Activated T-cell treated with anti-CD3 and anti-CD28 coated beads for 1 hour (primary cell): Measurements from ENCODE around the gene TYW5.

Experiments
- DNase-seq: peaks from one replicate; pipeline ENCODE4 v3.0.0-alpha.2; 2020; ENCODE audit warnings: low read depth

Gene TYW5

GRCh38 chr2:199955339-199956061, at the start of gene TYW5, which contains the start of gene MAIP1:
TSS of gene TYW5 (minus strand) at chr2:199955491. CDS start at chr2:199955470, 21 bp downstream.
TSS of gene MAIP1 (plus strand) at chr2:199955582. CDS start at chr2:199955799, 217 bp downstream.
- DNase-seq, result peak; percentile 66

GRCh38 chr2:200003444-200003843, 48.2 kb upstream of the TYW5 start:
- DNase-seq, result no peak

GRCh38 chr2:200000444-200001163, 45.3 kb upstream of the TYW5 start:
- no peak for DNase-seq

- DNase-seq, result no peak
Observed at GRCh38 chr2:199999166-199999565, 43.9 kb upstream of the TYW5 start.

GRCh38 chr2:199997296-199997695, 42.0 kb upstream of the TYW5 start:
- no peak for DNase-seq

- DNase-seq, result no peak
Observed at GRCh38 chr2:199994896-199995295, 39.6 kb upstream of the TYW5 start.

GRCh38 chr2:199994371-199994770, 39.1 kb upstream of the TYW5 start:
- DNase-seq, result no peak

GRCh38 chr2:199992296-199992695, 37.0 kb upstream of the TYW5 start:
- no peak for DNase-seq

- no peak for DNase-seq
Observed at GRCh38 chr2:199991691-199992090, 36.4 kb upstream of the TYW5 start.

GRCh38 chr2:199989822-199990221, 34.5 kb upstream of the TYW5 start:
- DNase-seq, result no peak

GRCh38 chr2:199988151-199988550, 32.9 kb upstream of the TYW5 start:
- no peak for DNase-seq

GRCh38 chr2:199987586-199987985, 32.3 kb upstream of the TYW5 start:
- no peak for DNase-seq

- peak; percentile 14 for DNase-seq
Observed at GRCh38 chr2:199985625-199986207, 30.4 kb upstream of the TYW5 start.

GRCh38 chr2:199984755-199985154, 29.5 kb upstream of the TYW5 start:
- DNase-seq, result no peak

- no peak for DNase-seq
Observed at GRCh38 chr2:199984159-199984558, 28.9 kb upstream of the TYW5 start.

GRCh38 chr2:199983534-199983933, 28.2 kb upstream of the TYW5 start:
- no peak for DNase-seq

- no peak for DNase-seq
Observed at GRCh38 chr2:199982126-199982843, 27.0 kb upstream of the TYW5 start.

- DNase-seq, result peak; percentile 88
Observed at GRCh38 chr2:199979832-199980628, 24.7 kb upstream of the TYW5 start.

GRCh38 chr2:199979398-199979797, 24.1 kb upstream of the TYW5 start:
- no peak for DNase-seq

GRCh38 chr2:199977984-199978415, 22.7 kb upstream of the TYW5 start:
- DNase-seq, result no peak

GRCh38 chr2:199975273-199975895, 20.1 kb upstream of the TYW5 start:
- no peak for DNase-seq
